RWPE2 (cell line): Measurements from ENCODE around the gene ERP27.

ENCODE experiments used
- ATAC-seq: fragments of 200-7000 bp; cut with Tn5 transposase; 3 replicates; pipeline ENCODE4 v1.9.1; 2021; ENCODE audit warnings: low read depth
- DNase-seq: peaks from one replicate; pipeline ENCODE4 v3.0.0-alpha.2; 2020; ENCODE audit warnings: low spot score
- H3K27ac ChIP-seq: fragments of 450-650 bp; 2 replicates; pipeline ENCODE4 v1.5.1; 2017; ENCODE audit warnings: mild to moderate bottlenecking; ENCODE audit not compliant: poor library complexity, severe bottlenecking
- H3K27me3 ChIP-seq: fragments of 250-450 bp; sonication (Bioruptor Pico); 2 replicates; pipeline ENCODE4 v1.5.1; 2021; ENCODE audit warnings: mild to moderate bottlenecking, moderate library complexity; ENCODE audit not compliant: insufficient read depth, poor library complexity, severe bottlenecking
- H3K36me3 ChIP-seq: fragments of 250-450 bp; sonication (Bioruptor Pico); 2 replicates; pipeline ENCODE4 v1.5.1; 2020; ENCODE audit warnings: low read depth, mild to moderate bottlenecking, moderate library complexity
- H3K4me1 ChIP-seq: fragments of 250-450 bp; sonication (Bioruptor Pico); 2 replicates; pipeline ENCODE4 v1.5.1; 2021; ENCODE audit warnings: mild to moderate bottlenecking, moderate library complexity; ENCODE audit not compliant: insufficient read depth, poor library complexity, severe bottlenecking
- H3K4me3 ChIP-seq: fragments of 250-450 bp; sonication (Bioruptor Pico); 2 replicates; pipeline ENCODE4 v1.5.1; 2021; ENCODE audit warnings: mild to moderate bottlenecking, moderate library complexity; ENCODE audit not compliant: severe bottlenecking
- H3K9me3 ChIP-seq: fragments of 250-450 bp; sonication (Bioruptor Pico); 2 replicates; pipeline ENCODE4 v1.5.1; 2021; ENCODE audit warnings: mild to moderate bottlenecking, moderate library complexity; ENCODE audit not compliant: severe bottlenecking
- CTCF ChIP-seq: fragments of 450-650 bp; IDR thresholded peaks from one replicate; pipeline ENCODE4 v1.5.1; 2017; ENCODE audit warnings: mild to moderate bottlenecking, moderate library complexity; ENCODE audit not compliant: poor library complexity, severe bottlenecking

ERP27 gene

GRCh38 chr12:14906114-14906513 is 32.2 kb downstream of the ERP27 start:
- ATAC-seq, result no peak
- Histone ChIP-seq H3K27me3 (no peaks in the 10 kb centered on the region), H3K9me3 (no peaks in the 10 kb centered on the region), H3K36me3 (no peaks in the 10 kb centered on the region), H3K4me1 (peaks cover 5% of the 10 kb centered on the region), H3K4me3 (no peak overlapping the region), H3K27ac (no peak overlapping the region)
- no peak for DNase-seq
- no peak for TF ChIP-seq CTCF

GRCh38 chr12:14905269-14906004 is 32.9 kb downstream of the ERP27 start:
- no peak for TF ChIP-seq CTCF
- Histone ChIP-seq H3K4me1 (peaks cover 2% of the 10 kb centered on the region), H3K27ac (no peak overlapping the region), H3K9me3 (no peaks in the 10 kb centered on the region), H3K36me3 (no peaks in the 10 kb centered on the region), H3K27me3 (no peaks in the 10 kb centered on the region), H3K4me3 (no peak overlapping the region)
- ATAC-seq (no peak), DNase-seq (no peak)

GRCh38 chr12:14904854-14905253 is 33.5 kb downstream of the ERP27 start:
- no peak for TF ChIP-seq CTCF
- Histone ChIP-seq H3K27me3 (no peaks in the 10 kb centered on the region), H3K9me3 (no peaks in the 10 kb centered on the region), H3K27ac (no peak overlapping the region), H3K36me3 (no peaks in the 10 kb centered on the region), H3K4me3 (no peak overlapping the region), H3K4me1 (no peaks in the 10 kb centered on the region)
- DNase-seq (no peak), ATAC-seq (no peak)

- no peak for ATAC-seq
- Histone ChIP-seq H3K27me3 (no peaks in the 10 kb centered on the region), H3K4me3 (no peak overlapping the region), H3K36me3 (no peaks in the 10 kb centered on the region), H3K4me1 (no peaks in the 10 kb centered on the region), H3K27ac (no peak overlapping the region), H3K9me3 (no peaks in the 10 kb centered on the region)
- no peak for TF ChIP-seq CTCF
- no peak for DNase-seq
Measured at GRCh38 chr12:14903386-14904098, 34.8 kb downstream of the ERP27 start.

- Histone ChIP-seq H3K27ac (no peak overlapping the region), H3K4me1 (no peaks in the 10 kb centered on the region), H3K36me3 (no peaks in the 10 kb centered on the region), H3K9me3 (no peaks in the 10 kb centered on the region), H3K27me3 (no peaks in the 10 kb centered on the region), H3K4me3 (no peak overlapping the region)
- TF ChIP-seq CTCF, result no peak
- no peak for DNase-seq
- no peak for ATAC-seq
Measured at GRCh38 chr12:14902465-14902864, 35.9 kb downstream of the ERP27 start.
